Endothelial cell of umbilical vein (primary cell): ENCODE results near the gene CD247. TPM values are rescaled to one million over a fixed set of nuclear protein-coding genes. Genes with fewer than 3 reads are reported as not detected.

Experiments
- BruUV-seq: library from RNA; stranded (reverse); fragments of 400-500 nt; replicated peaks from 2 replicates; lab custom pipeline; 2021; lab: Mats Ljungman, UMichigan
- CTCF ChIA-PET: fragments of 300-600, 350-600 bp; sonication (Branson Sonifier 250); formaldehyde crosslinking; loops from one replicate; lab custom pipeline; 2021; ENCODE audit warnings: antibody characterized with exemption, inconsistent platforms; lab: Charles Lee
- POLR2A ChIA-PET: fragments of 300-600, 350-600 bp; sonication (Branson Sonifier 250); formaldehyde crosslinking; loops from one replicate; lab custom pipeline; 2021; ENCODE audit warnings: antibody characterized with exemption, inconsistent platforms; lab: Charles Lee
- DNase-seq: peaks from one replicate; pipeline ENCODE4 v3.0.0-alpha.2; 2011; ENCODE audit warnings: low read depth, low spot score
- FAIRE-seq: peaks from 2 replicates; lab custom pipeline; 2011; peaks lifted over from hg19 to GRCh38; lab: Jason Lieb, UNC
- H2AFZ ChIP-seq: 2 replicates; pipeline ENCODE4 v1.6.0; 2012; ENCODE audit warnings: low read depth, low read length, control low read depth, inconsistent platforms
- H3K27ac ChIP-seq: 2 replicates; pipeline ENCODE4 v1.5.1; 2011; ENCODE audit warnings: low read depth, mild to moderate bottlenecking, control low read depth, low read length, moderate library complexity; ENCODE audit not compliant: insufficient read depth
- H3K27me3 ChIP-seq, 2 experiments: 2 replicates each; pipeline versions ENCODE4 v1.6.0 to v1.6.1; 2011; ENCODE audit warnings: low read length in 2 of 2, mixed read lengths in 1 of 2; ENCODE audit not compliant: control insufficient read depth in 2 of 2, insufficient read depth in 2 of 2
- H3K36me3 ChIP-seq, 2 experiments: 2 replicates in 1 of 2; 3 replicates in 1 of 2; pipeline ENCODE4 v1.5.1; 2011; ENCODE audit warnings: low read length in 2 of 2, mild to moderate bottlenecking in 1 of 2, moderate library complexity in 1 of 2; ENCODE audit not compliant: control insufficient read depth in 2 of 2, insufficient read depth in 2 of 2; ENCODE audit errors: extremely low read depth in 1 of 2
- H3K4me1 ChIP-seq: 3 replicates; pipeline ENCODE4 v1.5.1; 2011; ENCODE audit warnings: mild to moderate bottlenecking, low read length; ENCODE audit not compliant: control insufficient read depth, insufficient read depth; ENCODE audit errors: extremely low read depth
- H3K4me2 ChIP-seq: 2 replicates; pipeline ENCODE4 v1.6.1; 2011; ENCODE audit warnings: low read length, control low read depth, mixed read lengths; ENCODE audit not compliant: insufficient read depth
- H3K4me3 ChIP-seq, 3 experiments: fragments of 200-600 bp in 1 of 3; sonication (generic), shearing (Covaris generic) in 1 of 3; replicated peaks in 1 of 3; 2 replicates each; pipeline ENCODE4 v1.5.1; 2011 to 2016; ENCODE audit warnings: control low read depth in 3 of 3, low read length in 3 of 3, mild to moderate bottlenecking in 2 of 3, inconsistent platforms in 1 of 3, low read depth in 1 of 3, moderate library complexity in 1 of 3; ENCODE audit not compliant: insufficient read depth in 1 of 3
- H3K79me2 ChIP-seq: 2 replicates; pipeline ENCODE4 v1.6.0; 2012; ENCODE audit warnings: low read length, inconsistent platforms; ENCODE audit not compliant: control insufficient read depth, insufficient read depth
- H3K9ac ChIP-seq: replicated peaks from 2 replicates; pipeline ENCODE3; 2011; ENCODE audit warnings: low read length, control low read depth; ENCODE audit not compliant: insufficient read depth; ENCODE audit errors: extremely low read depth
- H3K9me1 ChIP-seq: replicated peaks from 3 replicates; pipeline ENCODE4 v1.6.0; 2011; ENCODE audit warnings: mild to moderate bottlenecking, low read length; ENCODE audit not compliant: control insufficient read depth, insufficient read depth; ENCODE audit errors: extremely low read depth
- H3K9me3 ChIP-seq: replicated peaks from 2 replicates; pipeline ENCODE4 v1.5.1; 2012; ENCODE audit warnings: low read length, inconsistent platforms; ENCODE audit not compliant: control insufficient read depth, insufficient read depth
- H4K20me1 ChIP-seq: replicated peaks from 2 replicates; pipeline ENCODE3; 2011; ENCODE audit warnings: mild to moderate bottlenecking, low read length; ENCODE audit not compliant: control insufficient read depth, insufficient read depth; ENCODE audit errors: extremely low read depth
- CTCF ChIP-seq, 2 donors: IDR thresholded peaks; 1 replicate in 1 of 2; 2 replicates in 1 of 2; pipeline ENCODE4 v1.5.1; 2011; ENCODE audit warnings: low read length in 2 of 2, mild to moderate bottlenecking in 2 of 2, moderate library complexity in 2 of 2, control low read depth in 1 of 2, inconsistent platforms in 1 of 2, low read depth in 1 of 2; ENCODE audit not compliant: insufficient read depth in 1 of 2; ENCODE audit errors: extremely low read depth in 1 of 2
- EZH2 ChIP-seq: IDR thresholded peaks from 2 replicates; pipeline ENCODE4 v1.6.1; 2012; ENCODE audit warnings: borderline replicate concordance, low read depth, mild to moderate bottlenecking, moderate library complexity, low read length, inconsistent platforms; ENCODE audit not compliant: severe bottlenecking
- FOS ChIP-seq: IDR thresholded peaks from 2 replicates; pipeline ENCODE4 v1.6.1; 2011; ENCODE audit warnings: mild to moderate bottlenecking, low read length, moderate library complexity, borderline replicate concordance; ENCODE audit not compliant: insufficient read depth
- GATA2 ChIP-seq: IDR thresholded peaks from 2 replicates; pipeline ENCODE4 v1.7.0; 2011; ENCODE audit warnings: low read depth, mild to moderate bottlenecking, moderate library complexity, mixed read lengths, low read length; ENCODE audit not compliant: insufficient read length, insufficient read depth
- JUN ChIP-seq: IDR thresholded peaks from 2 replicates; pipeline ENCODE4 v1.6.1; 2011; ENCODE audit warnings: borderline replicate concordance, low read depth; ENCODE audit not compliant: insufficient read length, insufficient read depth
- MYC ChIP-seq: IDR thresholded peaks from one replicate; pipeline ENCODE4 v1.6.1; 2011; ENCODE audit warnings: mild to moderate bottlenecking, low read depth, low read length
- POLR2A ChIP-seq: IDR thresholded peaks from 2 replicates; pipeline ENCODE4 v1.6.1; 2012; ENCODE audit warnings: low read depth, mild to moderate bottlenecking, control low read depth, low read length
- POLR2AphosphoS5 ChIP-seq: IDR thresholded peaks from 2 replicates; pipeline ENCODE4 v1.6.1; 2012; ENCODE audit warnings: low read depth, mild to moderate bottlenecking, control low read depth, low read length, moderate library complexity; ENCODE audit not compliant: insufficient read depth
- dilution Hi-C: fragments of 300-500 bp; cut with MboI; formaldehyde crosslinking; loops from one replicate; pipeline ENCODE4 v1.15.0; 2019; ENCODE audit warnings: low sequenced_read_pairs; ENCODE audit not compliant: extremely low pct_ligation_motif_present
- intact Hi-C: fragments of 100-400 bp; cut with micrococcal nuclease; formaldehyde crosslinking; loops from one replicate; pipeline ENCODE4 v1.10.0; 2022
- polyA plus RNA-seq, 4 experiments: library from polyadenylated mRNA; depleted of rRNA in 3 of 4; stranded (reverse) in 3 of 4; unstranded in 1 of 4; fragments of >200 nt; gene quantifications; 2 replicates each; pipeline versions ENCODE4 v1.2.1 to v1.2.3, GENCODE V29; 2011 to 2012; ENCODE audit warnings: missing spikeins in 1 of 4
- total RNA-seq: library from RNA; stranded (reverse); gene quantifications from 2 replicates; pipeline ENCODE4 v1.2.3, GENCODE V29; 2021
- TF ChIP-seq, protein P1 (sequence below): IDR thresholded peaks from 2 replicates; pipeline ENCODE4 v1.6.1; 2011; ENCODE audit not compliant: insufficient read depth, insufficient read length

Gene CD247
- total and polyA plus RNA-seq, 2 donors (not counting 3 experiments of a cell fraction or from before 2014, with no cell fraction given) = not detected

- FAIRE-seq (no peak), DNase-seq (no peak)
- no peaks in the 10 kb centered on the region for H3K9me3 ChIP-seq
- ChIA-PET CTCF (interaction anchor here (0.8 to 5.4 kb wide), 3 partner anchors 32 to 141 kb away, joined by 3 to 27 read pairs (median 3); no protein-coding TSS in a partner anchor), POLR2A (no interaction called here)
- no peak overlapping the region for H3K4me2 ChIP-seq
- no peak overlapping the region for H2AFZ ChIP-seq
- H4K20me1 ChIP-seq = no peaks in the 10 kb centered on the region
- no peak overlapping the region for H3K9ac ChIP-seq
- BruUV-seq = no TSS peak
- H3K36me3 ChIP-seq = peaks cover 0 to 5% of the 10 kb centered on the region in 2 experiments
- no peaks in the 10 kb centered on the region for H3K27me3 ChIP-seq
- no peaks in the 10 kb centered on the region for H3K79me2 ChIP-seq
- TF ChIP-seq MYC (no peak), GATA2 (no peak), CTCF (IDR thresholded peaks at IDR 0.05; ENCODE audit: extremely low read depth in 1 of 2, insufficient read depth in 1 of 2, low read depth in 1 of 2, low read length in 2 of 2) (no peak), POLR2A (no peak), FOS (no peak), JUN (no peak), EZH2 (no peak), POLR2AphosphoS5 (no peak)
- TF ChIP-seq, protein P1, sequence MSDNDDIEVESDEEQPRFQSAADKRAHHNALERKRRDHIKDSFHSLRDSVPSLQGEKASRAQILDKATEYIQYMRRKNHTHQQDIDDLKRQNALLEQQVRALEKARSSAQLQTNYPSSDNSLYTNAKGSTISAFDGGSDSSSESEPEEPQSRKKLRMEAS = no peak
- dilution Hi-C loops = no loop called here
- H3K9me1 ChIP-seq = no peaks in the 10 kb centered on the region
- peaks cover 13% of the 10 kb centered on the region for H3K4me1 ChIP-seq
- intact Hi-C loops = no loop called here
- H3K4me3 ChIP-seq = no peak overlapping the region
- H3K27ac ChIP-seq = no peak overlapping the region
These were observed 110.0 kb downstream of the CD247 start for GRCh38 chr1:167408355-167408754.
